ENCODE measurements around the gene CHGA. TPM values are rescaled to one million over a fixed set of nuclear protein-coding genes. Genes with fewer than 3 reads are reported as not detected.

The CHGA gene, protein sequence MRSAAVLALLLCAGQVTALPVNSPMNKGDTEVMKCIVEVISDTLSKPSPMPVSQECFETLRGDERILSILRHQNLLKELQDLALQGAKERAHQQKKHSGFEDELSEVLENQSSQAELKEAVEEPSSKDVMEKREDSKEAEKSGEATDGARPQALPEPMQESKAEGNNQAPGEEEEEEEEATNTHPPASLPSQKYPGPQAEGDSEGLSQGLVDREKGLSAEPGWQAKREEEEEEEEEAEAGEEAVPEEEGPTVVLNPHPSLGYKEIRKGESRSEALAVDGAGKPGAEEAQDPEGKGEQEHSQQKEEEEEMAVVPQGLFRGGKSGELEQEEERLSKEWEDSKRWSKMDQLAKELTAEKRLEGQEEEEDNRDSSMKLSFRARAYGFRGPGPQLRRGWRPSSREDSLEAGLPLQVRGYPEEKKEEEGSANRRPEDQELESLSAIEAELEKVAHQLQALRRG
- 0.67 TPM for total RNA-seq (ENCODE audit: unreplicated experiment)
- long read RNA-seq, result 0 reads

DNA sequence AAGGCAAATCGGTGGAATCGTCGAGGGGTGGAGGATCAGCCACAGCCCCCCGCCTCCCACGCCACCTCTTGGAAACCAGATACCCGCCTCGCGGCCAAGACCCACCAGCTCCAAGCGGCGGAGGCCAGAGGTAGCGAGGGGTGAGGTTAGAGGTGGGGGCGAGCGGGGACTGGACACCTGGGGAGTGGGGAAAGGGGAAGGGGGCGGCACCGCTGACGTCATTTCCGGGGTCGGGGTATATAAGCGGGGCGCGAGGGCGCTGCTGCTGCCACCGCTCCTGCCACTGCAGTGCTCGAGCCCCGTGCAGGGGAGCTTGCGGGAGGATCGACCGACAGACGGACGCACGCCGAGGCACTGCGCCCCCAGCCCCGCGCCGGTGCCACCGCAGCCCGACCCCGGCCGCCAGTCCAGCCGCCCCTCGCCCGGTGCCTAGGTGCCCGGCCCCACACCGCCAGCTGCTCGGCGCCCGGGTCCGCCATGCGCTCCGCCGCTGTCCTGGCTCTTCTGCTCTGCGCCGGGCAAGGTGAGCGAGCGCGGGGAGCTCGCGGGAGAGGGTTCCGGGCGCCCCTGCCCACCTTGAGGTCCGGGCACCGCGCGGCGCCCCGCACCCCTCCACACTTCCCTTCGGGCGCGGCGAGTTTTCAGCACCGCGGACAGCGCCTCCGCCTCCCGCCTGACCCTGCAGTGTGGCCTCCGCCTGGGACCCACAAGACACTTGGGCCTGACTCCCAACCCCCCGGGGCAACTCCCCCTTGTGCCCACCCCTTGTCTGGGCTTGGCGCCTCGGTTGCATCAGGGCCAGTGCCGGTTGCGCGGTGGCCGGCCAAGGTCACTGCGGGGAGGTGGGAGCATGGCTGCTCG lies at the start of gene CHGA:
Gene CHGA, plus strand, starts transcription at position 268 of the 861 bp plus-strand sequence. Its CDS starts 210 bp downstream, at position 478.
- peak; percentile 88 for DNase-seq (ENCODE audit: low spot score)
- Mint-ChIP-seq H3K4me1 (ENCODE audit: unreplicated experiment) (peaks cover 16% of the 10 kb centered on the region), H3K9me3 (ENCODE audit: unreplicated experiment) (no peaks in the 10 kb centered on the region), H3K27ac (ENCODE audit: unreplicated experiment) (no peak within 1 kb of the TSS), H3K27me3 (ENCODE audit: unreplicated experiment) (peaks cover 12% of the 10 kb centered on the region), H3K36me3 (ENCODE audit: low read depth, unreplicated experiment) (no peaks in the 10 kb centered on the region), H3K4me3 (ENCODE audit: unreplicated experiment) (peak within 1 kb of the TSS; percentile 37)
- TF ChIP-seq CTCF (IDR thresholded peaks at IDR 0.05; ENCODE audit: unreplicated experiment), result no peak

DNA sequence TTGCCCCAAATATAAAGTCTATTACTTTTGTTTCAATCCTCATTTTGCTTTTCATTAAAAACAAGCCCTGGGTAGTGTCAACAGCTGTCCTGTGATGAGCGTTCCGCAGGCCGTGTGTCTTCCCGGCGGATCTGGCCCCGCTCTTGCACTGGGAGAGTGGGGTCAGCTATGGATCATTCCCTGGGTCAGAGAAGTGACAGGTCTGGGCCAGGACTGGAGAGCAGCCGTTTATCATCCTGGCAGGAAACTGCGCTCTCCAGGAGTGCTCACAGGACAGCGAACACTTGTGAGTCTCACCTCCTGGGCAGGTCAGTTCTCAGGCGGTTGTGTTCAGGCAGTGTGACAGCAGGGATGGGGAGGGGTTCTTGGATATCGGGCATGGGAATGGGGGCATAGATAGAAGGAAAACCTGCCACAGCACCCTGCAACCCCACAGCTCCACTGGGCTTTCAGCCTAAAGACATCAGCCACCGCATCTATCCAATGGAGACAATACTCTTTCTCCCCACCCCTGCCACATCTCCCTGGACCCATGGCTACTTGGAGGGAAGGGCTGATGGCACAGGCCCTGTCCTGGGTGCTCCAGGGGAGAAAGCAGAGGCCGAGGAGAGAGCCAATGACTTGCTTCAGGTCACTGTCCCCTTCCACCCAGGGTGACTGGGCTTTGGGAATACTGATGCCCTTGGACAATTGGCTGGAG lies 47.8 kb upstream of the CHGA start:
- peaks cover 3% of the 10 kb centered on the region for H3K27me3 Mint-ChIP-seq (ENCODE audit: unreplicated experiment)
- no peak for TF ChIP-seq CTCF (IDR thresholded peaks at IDR 0.05; ENCODE audit: unreplicated experiment)
- peaks cover 12% of the 10 kb centered on the region for H3K4me1 Mint-ChIP-seq (ENCODE audit: unreplicated experiment)
- H3K4me3 Mint-ChIP-seq (ENCODE audit: unreplicated experiment), result no peak overlapping the region
- no peaks in the 10 kb centered on the region for H3K9me3 Mint-ChIP-seq (ENCODE audit: unreplicated experiment)
- H3K27ac Mint-ChIP-seq (ENCODE audit: unreplicated experiment), result no peak overlapping the region
- DNase-seq (ENCODE audit: low spot score), result no peak
- no peaks in the 10 kb centered on the region for H3K36me3 Mint-ChIP-seq (ENCODE audit: low read depth, unreplicated experiment)

- H3K27me3 Mint-ChIP-seq (ENCODE audit: unreplicated experiment), result peaks cover 3% of the 10 kb centered on the region
Measured at GRCh38 chr14:92877757-92878431, 45.1 kb upstream of the CHGA start.

DNA sequence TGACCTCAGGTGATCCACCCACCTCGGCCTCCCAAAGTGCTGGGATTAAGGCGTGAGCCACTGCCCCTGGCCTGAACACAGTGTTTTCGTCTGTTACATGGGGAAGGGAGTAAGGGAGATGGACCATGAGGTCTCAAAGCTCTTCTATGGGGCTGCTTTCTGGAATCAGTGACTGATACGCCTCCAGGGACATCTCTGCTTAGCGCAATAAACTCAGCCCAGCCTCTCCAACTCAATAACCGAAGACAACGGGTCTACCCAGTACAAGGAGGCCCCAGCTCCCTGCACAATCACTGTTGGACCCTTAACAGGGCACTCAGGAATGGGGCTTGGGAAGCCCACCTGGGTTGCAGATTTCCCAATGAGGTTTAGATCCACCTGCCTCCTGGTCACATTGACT lies 42.6 kb upstream of the CHGA start:
- Mint-ChIP-seq H3K27me3 (ENCODE audit: unreplicated experiment) (peaks cover 1% of the 10 kb centered on the region), H3K4me1 (ENCODE audit: unreplicated experiment) (peaks cover 12% of the 10 kb centered on the region), H3K4me3 (ENCODE audit: unreplicated experiment) (no peak overlapping the region), H3K27ac (ENCODE audit: unreplicated experiment) (no peak overlapping the region), H3K36me3 (ENCODE audit: low read depth, unreplicated experiment) (no peaks in the 10 kb centered on the region), H3K9me3 (ENCODE audit: unreplicated experiment) (no peaks in the 10 kb centered on the region)
- no peak for TF ChIP-seq CTCF (IDR thresholded peaks at IDR 0.05; ENCODE audit: unreplicated experiment)
- no peak for DNase-seq (ENCODE audit: low spot score)

More at GRCh38 chr14:92877757-92878431, 45.1 kb upstream of the CHGA start:
- Mint-ChIP-seq H3K9me3 (ENCODE audit: unreplicated experiment) (no peaks in the 10 kb centered on the region), H3K4me1 (ENCODE audit: unreplicated experiment) (peaks cover 12% of the 10 kb centered on the region), H3K36me3 (ENCODE audit: low read depth, unreplicated experiment) (no peaks in the 10 kb centered on the region), H3K4me3 (ENCODE audit: unreplicated experiment) (no peak overlapping the region), H3K27ac (ENCODE audit: unreplicated experiment) (no peak overlapping the region)
- no peak for TF ChIP-seq CTCF (IDR thresholded peaks at IDR 0.05; ENCODE audit: unreplicated experiment)
- DNase-seq (ENCODE audit: low spot score), result peak; percentile 15
